GM21723 (cell line): ENCODE results near the gene CCDC142.
"Not testable (repeated sequence)": the region's sequence is repeated elsewhere in the genome, so short reads cannot be mapped to it uniquely, and the experiment has no call there.

Source experiments
- ATAC-seq: cut with Tn5 transposase; IDR thresholded peaks from one replicate; pipeline ENCODE4 v1.9.1; 2021; ENCODE audit warnings: mild to moderate bottlenecking, moderate library complexity; ENCODE audit not compliant: unreplicated experiment

Gene CCDC142

GRCh38 chr2:74447230-74447999 is 35.4 kb downstream of the CCDC142 start:
- no peak for ATAC-seq

DNA sequence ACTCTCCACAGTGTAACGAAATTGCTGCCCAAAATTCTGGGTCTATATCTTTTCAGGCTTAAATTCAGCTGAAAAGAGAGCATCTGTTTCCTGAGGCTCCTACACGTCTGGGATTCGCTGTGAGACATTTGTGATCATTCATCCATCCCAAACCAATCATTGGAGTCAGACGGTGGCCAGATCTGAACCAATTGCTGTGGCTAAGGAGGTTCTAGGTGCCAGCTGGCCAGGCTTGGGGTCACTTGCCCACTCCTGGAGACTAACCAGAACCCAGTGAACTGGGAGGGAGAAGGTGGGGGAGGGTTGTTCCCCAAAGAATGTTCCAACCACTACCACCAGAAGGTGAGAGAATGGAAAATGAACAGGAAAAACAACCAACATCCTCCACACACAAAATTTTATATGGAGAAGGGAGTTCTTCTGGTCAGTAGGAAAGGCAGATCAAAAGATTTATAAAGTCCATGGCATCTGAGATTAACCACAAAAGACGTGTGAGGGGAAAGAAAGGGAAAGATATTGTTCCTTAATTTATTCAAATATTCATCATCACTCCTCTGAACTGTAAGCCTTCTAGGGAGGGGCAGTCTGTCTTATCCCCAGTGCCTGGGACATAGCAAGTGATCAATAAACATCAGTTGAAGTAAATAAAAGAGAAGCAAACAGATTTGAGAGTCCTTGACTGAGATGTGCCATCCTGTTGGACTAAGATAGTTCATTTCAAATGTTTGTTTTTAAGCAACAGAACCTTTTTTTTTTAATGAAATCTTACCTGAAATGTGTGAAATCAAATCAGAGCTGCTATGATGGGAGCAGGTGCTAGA is 38.1 kb downstream of the CCDC142 start:
- no peak for ATAC-seq

DNA sequence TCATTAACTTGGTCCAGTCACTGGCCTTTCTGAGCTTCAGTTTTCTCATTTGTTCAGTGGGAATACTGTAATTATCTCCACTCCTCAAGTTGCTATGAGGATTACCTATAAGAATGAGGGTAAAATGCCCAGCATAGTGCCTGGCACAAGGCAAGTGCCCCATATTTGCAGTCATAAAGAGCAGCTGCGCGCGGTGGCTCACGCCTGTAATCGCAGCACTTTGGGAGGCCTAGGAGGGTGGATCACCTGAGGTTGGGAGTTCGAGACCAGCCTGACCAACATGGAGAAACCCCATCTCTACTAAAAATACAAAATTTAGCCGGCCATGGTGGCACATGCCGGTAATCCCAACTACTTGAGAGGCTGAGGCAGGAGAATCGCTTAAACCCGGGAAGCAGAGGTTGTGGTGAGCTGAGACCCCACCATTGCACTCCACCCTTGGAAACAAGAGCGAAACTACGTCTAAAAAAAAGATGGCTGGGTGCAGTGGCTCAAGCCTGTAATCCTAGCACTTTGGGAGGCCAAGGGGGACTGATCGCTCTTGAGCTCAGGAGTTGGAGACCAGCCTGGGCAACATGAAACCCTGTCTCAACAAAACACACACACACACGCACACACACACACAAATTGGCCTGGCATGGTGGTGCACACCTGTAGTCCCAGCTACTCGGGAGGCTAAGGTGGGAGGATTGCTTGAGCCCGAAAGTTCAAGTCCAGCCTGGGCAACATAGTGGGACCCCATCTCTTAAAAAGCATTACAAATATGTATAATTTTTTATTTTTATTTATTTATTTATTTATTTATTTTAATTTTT is 40.1 kb downstream of the CCDC142 start:
- ATAC-seq: not testable (repeated sequence)

DNA sequence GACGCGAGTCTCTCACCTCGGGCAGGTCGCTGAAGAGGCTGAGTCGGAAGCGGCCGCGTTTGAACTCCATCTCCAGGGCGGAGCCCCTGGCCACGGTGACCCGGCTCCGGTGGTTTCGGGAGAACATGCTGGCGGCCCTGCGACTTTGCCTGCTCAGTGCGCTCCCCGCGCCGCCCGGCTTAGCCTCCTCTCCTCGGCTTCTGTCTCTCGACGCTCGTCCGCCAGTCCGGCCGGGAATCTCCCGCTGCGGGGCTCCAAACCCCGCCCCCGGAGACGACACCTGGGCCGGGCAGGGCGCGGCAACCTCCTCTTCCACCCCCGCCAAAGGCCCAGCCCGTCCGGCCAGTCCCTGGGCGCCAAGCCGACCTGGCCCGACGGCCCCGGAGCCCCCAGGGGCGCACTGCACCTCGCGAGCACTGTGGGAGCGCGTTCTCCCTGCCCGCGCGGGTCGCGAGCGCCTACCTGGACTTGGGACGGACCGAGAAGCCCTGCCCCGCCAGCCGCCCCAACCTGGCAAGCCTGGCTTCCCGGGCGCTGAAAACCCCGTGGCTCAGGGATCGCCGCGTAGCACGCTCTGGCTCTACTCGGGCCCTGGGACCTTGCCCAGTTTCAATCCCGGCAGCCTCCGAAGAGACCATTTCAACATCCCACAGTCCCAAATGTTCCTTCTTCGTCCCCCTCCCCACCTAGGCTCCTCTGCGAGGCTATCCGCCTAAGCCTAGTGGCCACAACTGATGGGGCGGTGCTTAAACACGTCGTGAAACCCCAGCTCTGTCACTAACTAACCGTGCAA is 40.9 kb downstream of the CCDC142 start, which contains the start of gene RTKN:
Gene RTKN (minus strand): TSS at position 248 of the 793 bp plus-strand sequence. CDS start 121 bp downstream, at position 127.
- peak; percentile 33 for ATAC-seq

- no peak for ATAC-seq
Measured at GRCh38 chr2:74441170-74441689, 41.6 kb downstream of the CCDC142 start.

DNA sequence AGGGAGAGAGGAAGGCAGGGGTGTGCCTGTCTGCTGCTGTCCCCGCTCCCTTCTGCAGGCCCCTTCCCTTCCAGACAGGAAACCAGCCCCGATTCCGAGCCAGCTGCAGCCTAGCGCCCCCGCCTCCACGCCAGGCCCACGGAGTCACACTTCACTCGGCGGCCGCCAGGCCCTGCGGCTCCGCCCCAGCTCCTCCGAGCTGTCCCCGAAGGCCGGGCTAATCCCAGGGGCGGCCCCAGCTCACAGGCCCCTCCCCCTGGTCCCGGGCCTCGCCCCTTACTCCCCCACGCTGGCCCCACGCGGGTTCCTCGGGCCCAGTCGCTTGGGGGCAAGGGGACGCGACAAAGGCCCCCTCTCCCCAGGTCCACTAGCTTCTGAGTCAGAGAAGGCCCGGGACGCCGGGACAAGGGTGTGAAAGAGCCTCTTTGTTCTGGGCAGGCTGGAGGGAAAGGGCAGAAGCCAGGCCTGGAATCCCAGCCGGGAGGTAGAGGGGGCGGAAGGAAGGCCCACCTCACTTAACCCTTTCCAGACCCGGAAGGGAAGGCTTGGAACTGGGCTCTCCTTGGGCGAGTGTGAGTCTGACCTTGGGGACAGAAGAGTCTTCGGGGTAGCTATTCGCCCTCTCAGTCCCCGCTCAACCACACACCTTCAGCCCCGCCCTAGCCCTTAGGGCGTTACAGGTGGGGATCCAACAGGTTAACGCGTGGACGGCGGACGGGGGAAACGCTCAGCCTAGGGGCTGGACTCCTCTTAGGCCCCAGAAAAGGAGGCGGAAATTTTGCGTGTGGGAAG is 42.2 kb downstream of the CCDC142 start:
- peak; percentile 92 for ATAC-seq

DNA sequence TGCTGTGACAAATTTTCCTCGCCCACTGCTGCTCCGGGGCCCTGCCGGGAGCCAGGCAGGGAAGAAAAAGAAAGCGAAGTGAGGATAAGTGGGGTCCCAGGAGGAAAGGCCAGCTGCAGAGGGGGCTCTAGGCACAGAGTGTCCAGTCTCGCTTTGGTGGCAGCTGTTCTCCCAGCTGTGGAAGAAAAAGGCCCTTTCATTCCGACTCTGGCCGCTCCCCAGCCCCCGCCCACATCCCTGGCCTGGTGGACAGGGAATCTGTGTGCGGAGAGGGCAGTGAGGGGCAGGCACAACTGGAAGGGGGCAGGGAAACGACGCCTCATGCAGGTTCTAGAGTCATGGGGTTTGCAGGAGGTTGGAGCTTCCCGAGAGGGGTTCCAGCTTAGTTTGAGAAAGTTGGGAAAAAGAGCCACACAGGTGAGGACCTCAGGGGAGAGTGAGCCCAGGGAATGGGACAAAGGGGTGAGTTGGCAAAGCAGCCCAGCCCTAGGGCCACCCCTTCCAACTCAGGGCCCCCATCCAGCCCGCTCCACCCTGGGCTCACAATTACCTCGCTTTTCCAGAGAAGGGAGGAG is 42.9 kb downstream of the CCDC142 start:
- ATAC-seq: no peak

- ATAC-seq: no peak
Measured at GRCh38 chr2:74439373-74439772, 43.4 kb downstream of the CCDC142 start.

DNA sequence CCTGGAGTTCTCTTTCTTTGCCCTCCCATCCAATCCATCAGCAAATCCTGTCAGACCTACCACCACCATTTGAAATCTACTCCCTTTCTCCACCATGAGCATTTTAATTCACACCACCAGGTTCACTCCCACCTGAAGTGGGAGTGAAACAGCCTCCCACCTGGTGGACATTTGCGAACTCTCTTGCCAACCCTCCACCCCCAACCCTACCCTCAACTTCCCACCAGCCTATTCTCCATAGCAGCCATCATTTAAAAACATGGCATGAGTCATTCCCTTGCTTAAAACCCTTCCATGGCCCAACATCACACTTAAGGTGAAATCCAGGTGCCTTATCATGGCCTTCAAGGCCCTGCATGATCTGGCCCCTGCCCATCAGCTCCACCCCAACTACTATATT is 44.5 kb downstream of the CCDC142 start:
- no peak for ATAC-seq

GRCh38 chr2:74436848-74437695 is 45.7 kb downstream of the CCDC142 start:
- ATAC-seq: no peak

DNA sequence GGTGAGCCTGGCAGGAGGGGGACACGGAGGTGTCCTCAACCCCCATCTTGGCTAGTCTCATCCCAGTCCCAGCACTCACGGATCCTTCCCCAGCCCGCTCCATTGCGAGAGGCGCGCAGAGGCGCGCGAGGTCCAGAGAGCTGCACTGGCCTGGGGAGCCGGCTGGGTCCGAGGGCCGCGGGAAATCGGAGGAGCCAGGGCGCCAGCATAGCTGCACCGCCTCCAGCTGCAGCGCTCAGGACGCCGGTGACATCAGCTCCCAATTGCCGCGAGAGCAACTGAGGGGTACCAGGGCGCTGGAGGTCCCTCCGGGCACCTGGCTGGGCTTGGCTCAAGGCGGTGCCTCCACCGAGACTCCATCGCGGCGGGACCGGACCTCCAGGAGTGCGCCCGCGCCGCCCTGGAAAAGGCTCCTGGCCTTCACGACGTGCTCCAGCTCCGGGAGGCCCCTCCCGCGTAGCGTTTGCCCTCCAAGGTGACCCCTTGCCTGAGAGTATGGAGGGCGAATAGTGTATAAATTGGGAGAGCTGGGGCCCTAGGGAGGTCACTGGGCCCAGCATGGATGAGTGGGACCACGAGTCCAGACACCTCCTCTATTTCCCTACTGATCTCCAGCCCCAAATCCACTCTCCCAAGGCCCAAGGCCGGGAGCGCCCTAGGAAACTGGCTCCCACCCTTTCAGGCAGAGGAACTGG is 46.5 kb downstream of the CCDC142 start:
- ATAC-seq: no peak

- ATAC-seq: no peak
Measured at GRCh38 chr2:74430502-74430901, 52.3 kb downstream of the CCDC142 start.

DNA sequence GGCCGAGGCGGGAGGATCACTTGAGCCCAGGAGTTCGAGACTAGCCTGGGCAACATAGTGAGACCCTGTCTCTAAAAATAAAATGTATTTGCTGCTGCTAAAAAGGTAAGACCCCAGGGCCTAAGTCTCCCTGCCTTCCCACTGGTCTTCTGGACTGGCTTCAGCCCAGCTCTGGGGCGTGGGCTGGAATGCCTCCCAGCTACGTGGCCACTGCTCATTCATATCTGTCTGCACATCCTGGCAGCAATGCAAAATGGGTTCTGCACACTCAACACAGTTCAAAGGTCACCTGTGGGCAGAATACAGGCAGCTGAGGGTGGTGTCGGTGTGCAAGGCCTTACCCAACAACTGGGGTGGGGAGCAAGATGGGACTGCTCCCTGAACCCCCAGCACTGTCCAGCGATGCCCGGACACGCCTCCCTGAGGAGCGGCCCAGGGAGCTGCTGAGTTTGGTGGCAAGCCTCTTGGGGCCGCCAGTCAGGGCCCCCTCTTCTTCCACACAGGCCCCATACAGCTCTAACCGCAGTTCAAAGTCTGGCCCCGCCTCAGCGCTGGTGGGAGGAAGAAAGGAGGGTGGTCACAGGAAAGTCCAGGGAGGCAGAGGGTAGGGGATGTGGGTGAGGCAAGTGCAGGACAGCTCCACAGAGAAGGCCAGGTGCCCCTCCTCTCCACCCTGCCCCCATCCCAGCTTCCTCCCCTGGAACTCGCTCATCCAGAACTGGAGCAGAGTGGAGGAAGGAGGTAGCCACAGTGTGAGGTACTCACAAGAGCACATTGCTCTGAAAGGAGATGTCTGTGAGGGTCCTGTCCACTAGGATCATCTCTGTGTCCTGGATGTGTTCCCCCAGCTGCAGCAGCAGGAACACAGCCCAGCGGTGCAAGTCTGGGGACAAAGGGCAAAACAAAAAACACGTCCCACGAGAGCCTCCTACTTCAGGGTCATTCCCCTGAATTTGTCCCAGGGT is 53.0 kb downstream of the CCDC142 start:
- no peak for ATAC-seq

GRCh38 chr2:74428675-74429074 is 54.1 kb downstream of the CCDC142 start:
- no peak for ATAC-seq

DNA sequence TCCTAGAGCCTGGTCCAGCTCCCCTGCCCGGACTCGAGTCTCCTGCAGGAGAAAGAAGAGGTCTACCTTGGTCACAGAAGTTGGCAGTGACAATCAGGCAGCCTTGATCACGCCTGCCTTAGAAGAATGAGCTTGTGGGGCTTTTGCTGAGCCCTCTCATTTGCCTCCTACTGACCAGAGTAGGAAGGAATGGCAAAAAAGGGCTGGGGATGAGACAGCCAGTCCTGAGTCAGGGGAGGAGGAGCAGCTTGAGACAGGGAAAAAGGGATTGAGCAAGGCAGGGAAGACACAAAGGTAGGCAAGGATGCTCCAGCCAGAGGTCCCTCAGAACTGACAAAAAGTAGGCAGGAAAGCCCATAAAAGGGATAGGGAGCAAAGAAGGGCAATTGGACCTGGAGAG is 55.2 kb downstream of the CCDC142 start:
- ATAC-seq: no peak

DNA sequence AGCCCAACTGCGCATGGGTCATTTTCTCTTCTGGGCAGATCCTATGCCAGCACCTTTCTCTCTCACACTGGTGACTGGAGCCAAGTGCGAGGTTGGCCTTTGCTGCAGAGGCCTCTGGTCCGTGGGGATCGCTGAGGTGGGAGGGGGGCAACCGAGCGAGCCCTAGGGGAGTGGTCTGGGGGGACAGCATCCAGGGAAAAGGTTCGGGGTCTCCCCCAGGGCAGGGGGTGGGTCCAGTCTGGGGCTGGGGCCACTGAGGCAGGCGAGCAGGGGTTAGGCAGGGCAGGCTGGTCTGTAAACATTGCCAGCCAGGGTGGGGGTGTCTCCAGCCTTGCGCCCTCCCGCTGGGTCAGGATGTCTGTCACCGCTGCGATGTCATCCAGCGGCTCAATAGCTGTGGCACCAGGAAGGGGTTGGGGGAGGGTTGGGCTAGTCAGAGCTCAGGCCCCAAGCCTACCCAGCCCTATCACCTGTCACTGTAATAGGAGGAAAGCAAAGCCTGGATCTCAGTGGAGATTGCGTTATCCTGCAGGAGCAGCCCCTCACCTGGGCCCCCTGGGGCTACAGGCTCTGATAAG is 56.5 kb downstream of the CCDC142 start:
- no peak for ATAC-seq
